ENCODE results near the gene CCNF.

DNA sequence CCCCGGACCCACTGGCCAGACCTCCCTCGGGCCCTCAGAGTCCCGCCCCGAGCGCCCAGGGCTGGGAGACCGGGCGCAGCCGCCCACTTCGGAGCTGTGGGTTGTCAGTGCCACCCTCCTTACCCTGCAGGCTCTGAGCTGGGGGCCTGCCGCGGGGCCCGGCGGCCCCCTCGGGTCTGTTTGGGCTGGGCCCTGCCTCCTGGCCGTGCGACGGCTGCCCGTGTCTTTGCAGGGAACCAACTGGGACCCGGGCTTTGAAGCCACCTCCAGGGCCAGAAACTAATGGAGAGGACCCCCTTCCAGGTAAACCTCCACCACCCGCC is 31.1 kb downstream of the CCNF start:
- TF ChIP-seq, protein P1, sequence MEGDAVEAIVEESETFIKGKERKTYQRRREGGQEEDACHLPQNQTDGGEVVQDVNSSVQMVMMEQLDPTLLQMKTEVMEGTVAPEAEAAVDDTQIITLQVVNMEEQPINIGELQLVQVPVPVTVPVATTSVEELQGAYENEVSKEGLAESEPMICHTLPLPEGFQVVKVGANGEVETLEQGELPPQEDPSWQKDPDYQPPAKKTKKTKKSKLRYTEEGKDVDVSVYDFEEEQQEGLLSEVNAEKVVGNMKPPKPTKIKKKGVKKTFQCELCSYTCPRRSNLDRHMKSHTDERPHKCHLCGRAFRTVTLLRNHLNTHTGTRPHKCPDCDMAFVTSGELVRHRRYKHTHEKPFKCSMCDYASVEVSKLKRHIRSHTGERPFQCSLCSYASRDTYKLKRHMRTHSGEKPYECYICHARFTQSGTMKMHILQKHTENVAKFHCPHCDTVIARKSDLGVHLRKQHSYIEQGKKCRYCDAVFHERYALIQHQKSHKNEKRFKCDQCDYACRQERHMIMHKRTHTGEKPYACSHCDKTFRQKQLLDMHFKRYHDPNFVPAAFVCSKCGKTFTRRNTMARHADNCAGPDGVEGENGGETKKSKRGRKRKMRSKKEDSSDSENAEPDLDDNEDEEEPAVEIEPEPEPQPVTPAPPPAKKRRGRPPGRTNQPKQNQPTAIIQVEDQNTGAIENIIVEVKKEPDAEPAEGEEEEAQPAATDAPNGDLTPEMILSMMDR (optimal IDR thresholded peaks at IDR 0.05 in 1 of 3, IDR thresholded peaks at IDR 0.05 in 1 of 3, conservative IDR thresholded peaks at IDR 0.05 in 1 of 3; ENCODE audit: extremely low read depth in 1 of 3, insufficient read depth in 2 of 3, low read length in 3 of 3), result no peak
- TF ChIP-seq EZH2 (IDR thresholded peaks at IDR 0.05; ENCODE audit: low read length), result no peak

All from keratinocyte (primary cell).